Measurements from ENCODE around the gene FOXP2.
"Not testable (repeated sequence)": the region's sequence is repeated elsewhere in the genome, so short reads cannot be mapped to it uniquely, and the experiment has no call there.

FOXP2 gene

GRCh38 chr7:114414156-114415063 lies at the start of gene FOXP2:
TSS of gene FOXP2 (plus strand) at chr7:114414815. CDS start at chr7:114426512, 11,697 bp downstream.
- DNase-seq (ENCODE audit: low spot score in 2 of 2) = peak; percentile 51 to 56
- no peaks in the 10 kb centered on the region for H3K9me3 ChIP-seq
- peak within 1 kb of the TSS; percentile 22 for H3K4me3 ChIP-seq
- H3K36me3 ChIP-seq (replicated peaks) = no peaks in the 10 kb centered on the region
- no peaks in the 10 kb centered on the region for H3K27me3 ChIP-seq (ENCODE audit: low read depth)
- in situ Hi-C loops (cut with MboI; ENCODE audit: low sequenced_read_pairs) = loop anchor here (25.0 kb wide), 1 partner anchor 248 kb away; no protein-coding TSS in a partner anchor
- peaks cover 34% of the 10 kb centered on the region for H3K4me1 ChIP-seq

- in situ Hi-C loops (cut with MboI; ENCODE audit: low sequenced_read_pairs) = no loop called here
- no peaks in the 10 kb centered on the region for H3K36me3 ChIP-seq (replicated peaks)
- H3K4me3 ChIP-seq = no peak overlapping the region
- no peaks in the 10 kb centered on the region; the same call in 1 of the 2 replicates for H3K27me3 ChIP-seq (ENCODE audit: low read depth)
- no peaks in the 10 kb centered on the region for H3K9me3 ChIP-seq
- DNase-seq (ENCODE audit: low spot score in 2 of 2) = no peak
- no peaks in the 10 kb centered on the region for H3K4me1 ChIP-seq
Measured at GRCh38 chr7:114365791-114366190, 48.8 kb upstream of the FOXP2 start.

GRCh38 chr7:114368492-114368891 lies 46.1 kb upstream of the FOXP2 start:
- in situ Hi-C loops (cut with MboI; ENCODE audit: low sequenced_read_pairs) = no loop called here
- DNase-seq (ENCODE audit: low spot score in 2 of 2) = no peak
- H3K9me3 ChIP-seq = no peaks in the 10 kb centered on the region
- no peak overlapping the region for H3K4me3 ChIP-seq
- no peaks in the 10 kb centered on the region for H3K4me1 ChIP-seq
- H3K27me3 ChIP-seq (ENCODE audit: low read depth) = no peaks in the 10 kb centered on the region; the same call in none of the 2 replicates
- H3K36me3 ChIP-seq (replicated peaks) = no peaks in the 10 kb centered on the region

GRCh38 chr7:114369294-114369693 lies 45.3 kb upstream of the FOXP2 start:
- in situ Hi-C loops (cut with MboI; ENCODE audit: low sequenced_read_pairs) = no loop called here
- Histone ChIP-seq H3K27me3 (ENCODE audit: low read depth) (no peaks in the 10 kb centered on the region; the same call in none of the 2 replicates), H3K4me1 (no peaks in the 10 kb centered on the region), H3K4me3 (no peak overlapping the region), H3K9me3 (no peaks in the 10 kb centered on the region), H3K36me3 (replicated peaks) (no peaks in the 10 kb centered on the region)
- no peak for DNase-seq (ENCODE audit: low spot score in 2 of 2)

- DNase-seq (ENCODE audit: low spot score in 2 of 2) = no peak
- Histone ChIP-seq H3K4me1 (no peaks in the 10 kb centered on the region), H3K36me3 (replicated peaks) (no peaks in the 10 kb centered on the region), H3K9me3 (no peaks in the 10 kb centered on the region), H3K27me3 (ENCODE audit: low read depth) (no peaks in the 10 kb centered on the region; the same call in none of the 2 replicates), H3K4me3 (no peak overlapping the region)
- in situ Hi-C loops (cut with MboI; ENCODE audit: low sequenced_read_pairs) = no loop called here
Measured at GRCh38 chr7:114372619-114373018, 42.0 kb upstream of the FOXP2 start.

GRCh38 chr7:114375907-114376306 lies 38.7 kb upstream of the FOXP2 start:
- in situ Hi-C loops (cut with MboI; ENCODE audit: low sequenced_read_pairs) = no loop called here
- no peaks in the 10 kb centered on the region; the same call in 1 of the 2 replicates for H3K27me3 ChIP-seq (ENCODE audit: low read depth)
- H3K4me1 ChIP-seq = no peaks in the 10 kb centered on the region
- DNase-seq (ENCODE audit: low spot score in 2 of 2) = no peak
- no peaks in the 10 kb centered on the region for H3K36me3 ChIP-seq (replicated peaks)
- no peak overlapping the region for H3K4me3 ChIP-seq
- no peaks in the 10 kb centered on the region for H3K9me3 ChIP-seq

GRCh38 chr7:114383946-114384345 lies 30.7 kb upstream of the FOXP2 start:
- in situ Hi-C loops (cut with MboI; ENCODE audit: low sequenced_read_pairs); H3K27me3 ChIP-seq (ENCODE audit: low read depth); H3K4me1 ChIP-seq; H3K4me3 ChIP-seq; H3K9me3 ChIP-seq; DNase-seq (ENCODE audit: low spot score in 2 of 2); H3K36me3 ChIP-seq (replicated peaks): not testable (repeated sequence)

- H3K9me3 ChIP-seq; H3K36me3 ChIP-seq (replicated peaks); H3K4me1 ChIP-seq; in situ Hi-C loops (cut with MboI; ENCODE audit: low sequenced_read_pairs); DNase-seq (ENCODE audit: low spot score in 2 of 2); H3K4me3 ChIP-seq; H3K27me3 ChIP-seq (ENCODE audit: low read depth): not testable (repeated sequence)
Measured at GRCh38 chr7:114384346-114384745, 30.3 kb upstream of the FOXP2 start.

GRCh38 chr7:114388021-114388420 lies 26.6 kb upstream of the FOXP2 start:
- no peak overlapping the region for H3K4me3 ChIP-seq
- H3K9me3 ChIP-seq = no peaks in the 10 kb centered on the region
- no peaks in the 10 kb centered on the region for H3K36me3 ChIP-seq (replicated peaks)
- no peaks in the 10 kb centered on the region for H3K27me3 ChIP-seq (ENCODE audit: low read depth)
- H3K4me1 ChIP-seq = no peaks in the 10 kb centered on the region
- in situ Hi-C loops (cut with MboI; ENCODE audit: low sequenced_read_pairs) = no loop called here
- no peak for DNase-seq (ENCODE audit: low spot score in 2 of 2)

- no peak overlapping the region for H3K4me3 ChIP-seq
- in situ Hi-C loops (cut with MboI; ENCODE audit: low sequenced_read_pairs) = no loop called here
- no peaks in the 10 kb centered on the region for H3K9me3 ChIP-seq
- 0 out of 2 replicates have a peak, but pooled peaks cover 2% of the 10 kb centered on the region for H3K27me3 ChIP-seq (ENCODE audit: low read depth)
- DNase-seq (ENCODE audit: low spot score in 2 of 2) = no peak
- H3K36me3 ChIP-seq (replicated peaks) = no peaks in the 10 kb centered on the region
- no peaks in the 10 kb centered on the region for H3K4me1 ChIP-seq
Measured at GRCh38 chr7:114392686-114393085, 21.9 kb upstream of the FOXP2 start.

- Histone ChIP-seq H3K27me3 (ENCODE audit: low read depth) (peaks cover 8% of the 10 kb centered on the region), H3K36me3 (replicated peaks) (no peaks in the 10 kb centered on the region), H3K4me1 (no peaks in the 10 kb centered on the region), H3K9me3 (no peaks in the 10 kb centered on the region), H3K4me3 (no peak overlapping the region)
- in situ Hi-C loops (cut with MboI; ENCODE audit: low sequenced_read_pairs) = loop anchor here (25.0 kb wide), 1 partner anchor 259 kb away; no protein-coding TSS in a partner anchor
- no peak for DNase-seq (ENCODE audit: low spot score in 2 of 2)
Measured at GRCh38 chr7:114402876-114403635, 11.6 kb upstream of the FOXP2 start.

- Histone ChIP-seq H3K36me3 (replicated peaks) (no peaks in the 10 kb centered on the region), H3K9me3 (no peaks in the 10 kb centered on the region), H3K27me3 (ENCODE audit: low read depth) (peaks cover 8% of the 10 kb centered on the region), H3K4me3 (no peak overlapping the region), H3K4me1 (no peaks in the 10 kb centered on the region)
- DNase-seq (ENCODE audit: low spot score in 2 of 2) = peak in 1 of 2 experiments; percentile 28
- in situ Hi-C loops (cut with MboI; ENCODE audit: low sequenced_read_pairs) = loop anchor here (25.0 kb wide), 1 partner anchor 257 kb away; no protein-coding TSS in a partner anchor
Measured at GRCh38 chr7:114405427-114405826, 9.2 kb upstream of the FOXP2 start.

- DNase-seq (ENCODE audit: low spot score in 2 of 2) = no peak
- H3K27me3 ChIP-seq (ENCODE audit: low read depth) = peaks cover 8% of the 10 kb centered on the region
- H3K36me3 ChIP-seq (replicated peaks) = no peaks in the 10 kb centered on the region
- in situ Hi-C loops (cut with MboI; ENCODE audit: low sequenced_read_pairs) = loop anchor here (25.0 kb wide), 1 partner anchor 253 kb away; no protein-coding TSS in a partner anchor
- H3K9me3 ChIP-seq = no peaks in the 10 kb centered on the region
- H3K4me3 ChIP-seq = no peak overlapping the region
- peaks cover 13% of the 10 kb centered on the region for H3K4me1 ChIP-seq
Measured at GRCh38 chr7:114409750-114410149, 4.9 kb upstream of the FOXP2 start.
